Prostate gland (tissue), 2 donors: ENCODE measurements around the gene FAM216B.

ENCODE experiments used
- CTCF ChIP-seq, 4 experiments: fragments of 200-600 bp in 2 of 4; fragments of 450-650 bp in 2 of 4; sonication (generic) in 2 of 4; IDR thresholded peaks; 1 replicate in 3 of 4; 2 replicates in 1 of 4; pipeline ENCODE4 v1.5.1; 2016 to 2019; ENCODE audit warnings: antibody characterized with exemption in 4 of 4, mild to moderate bottlenecking in 2 of 4, moderate library complexity in 2 of 4
- POLR2A ChIP-seq: fragments of 450-650 bp; IDR thresholded peaks from one replicate; pipeline ENCODE4 v1.6.1; 2016; ENCODE audit warnings: antibody characterized with exemption, mild to moderate bottlenecking
- POLR2AphosphoS5 ChIP-seq: sonication (generic); formaldehyde crosslinking; IDR thresholded peaks from one replicate; pipeline ENCODE4 v1.6.1; 2017; ENCODE audit warnings: antibody characterized with exemption

GRCh38 chr13:42816538-42816937, 35.2 kb downstream of the FAM216B start:
- TF ChIP-seq CTCF (IDR thresholded peaks at IDR 0.05), result peak in 1 of 4 experiments; percentile 25
- TF ChIP-seq POLR2A, result no peak
- no peak for TF ChIP-seq POLR2AphosphoS5
